GM23338 (cell line): ENCODE results near the gene MVP. TPM values are rescaled to one million over a fixed set of nuclear protein-coding genes. Genes with fewer than 3 reads are reported as not detected.

Experiments
- ATAC-seq: fragments of 200-7000 bp; cut with Tn5 transposase; 3 replicates; pipeline ENCODE4 v1.9.1; 2020
- DNase-seq: peaks from one replicate; pipeline ENCODE4 v3.0.0-alpha.2; 2015; ENCODE audit warnings: low spot score
- H2AFZ ChIP-seq: fragments of 200-600 bp; sonication (generic); 2 replicates; pipeline ENCODE4 v1.8.0; 2016; ENCODE audit warnings: antibody characterized with exemption, mild to moderate bottlenecking, moderate library complexity
- H3F3A ChIP-seq: fragments of 200-600 bp; sonication (generic); replicated peaks from 2 replicates; pipeline ENCODE4 v1.8.0; 2017; ENCODE audit warnings: antibody characterized with exemption, mixed run types, low read depth
- H3K27ac ChIP-seq: fragments of 200-600 bp; sonication (generic); 2 replicates; pipeline ENCODE4 v1.6.1; 2016; ENCODE audit warnings: low read depth
- H3K27me3 ChIP-seq: fragments of 200-600 bp; sonication (generic); 2 replicates; pipeline ENCODE4 v1.8.0; 2016; ENCODE audit warnings: mild to moderate bottlenecking, mixed run types, moderate library complexity; ENCODE audit not compliant: insufficient read depth
- H3K36me3 ChIP-seq: fragments of 200-600 bp; sonication (generic); 2 replicates; pipeline ENCODE4 v1.8.0; 2016; ENCODE audit warnings: mild to moderate bottlenecking; ENCODE audit not compliant: insufficient read depth
- H3K4me1 ChIP-seq: fragments of 200-600 bp; sonication (generic); 2 replicates; pipeline ENCODE4 v1.8.0; 2016; ENCODE audit warnings: mild to moderate bottlenecking, moderate library complexity; ENCODE audit not compliant: insufficient read depth
- H3K4me2 ChIP-seq: fragments of 200-600 bp; sonication (generic); 2 replicates; pipeline ENCODE4 v1.7.1; 2017; ENCODE audit warnings: mixed run types
- H3K4me3 ChIP-seq: fragments of 200-600 bp; sonication (generic); 2 replicates; pipeline ENCODE4 v1.6.1; 2016; ENCODE audit warnings: mixed run types
- H3K79me2 ChIP-seq: fragments of 200-600 bp; sonication (generic); replicated peaks from 2 replicates; pipeline ENCODE4 v1.8.0; 2017; ENCODE audit warnings: mild to moderate bottlenecking; ENCODE audit not compliant: insufficient read depth
- H3K9me2 ChIP-seq: fragments of 200-600 bp; sonication (generic); 2 replicates; pipeline ENCODE4 v1.8.0; 2017; ENCODE audit not compliant: insufficient read depth
- H4K20me1 ChIP-seq: fragments of 200-600 bp; sonication (generic); replicated peaks from 2 replicates; pipeline ENCODE4 v1.8.0; 2017; ENCODE audit warnings: mild to moderate bottlenecking; ENCODE audit not compliant: insufficient read depth
- H3K27ac Mint-ChIP-seq: 2 replicates; pipeline ENCODE4 v1.8.0; 2020; ENCODE audit warnings: inconsistent platforms, mild to moderate bottlenecking, moderate library complexity, mixed read lengths
- H3K27me3 Mint-ChIP-seq: 3 replicates; pipeline ENCODE4 v1.8.0; 2022; ENCODE audit warnings: low read depth, mild to moderate bottlenecking, moderate library complexity, mixed read lengths, inconsistent platforms; ENCODE audit not compliant: insufficient read depth, poor library complexity
- H3K36me3 Mint-ChIP-seq: 3 replicates; pipeline ENCODE4 v1.8.0; 2021; ENCODE audit warnings: low read depth, mild to moderate bottlenecking, inconsistent platforms, moderate library complexity, mixed read lengths
- H3K4me1 Mint-ChIP-seq: 3 replicates; pipeline ENCODE4 v1.8.0; 2020; ENCODE audit warnings: mild to moderate bottlenecking, inconsistent platforms, mixed read lengths
- H3K4me3 Mint-ChIP-seq: 3 replicates; pipeline ENCODE4 v1.8.0; 2021; ENCODE audit warnings: moderate library complexity, mild to moderate bottlenecking, inconsistent platforms, mixed read lengths
- H3K9me3 Mint-ChIP-seq: 3 replicates; pipeline ENCODE4 v1.8.0; 2020; ENCODE audit warnings: moderate library complexity, mild to moderate bottlenecking, inconsistent platforms, mixed read lengths
- CREB1 ChIP-seq: fragments of 250-450 bp; sonication (Bioruptor Pico); IDR thresholded peaks from 2 replicates; pipeline ENCODE4 v1.5.0; 2020; ENCODE audit warnings: low read depth, mild to moderate bottlenecking, moderate library complexity
- EZH2phosphoT487 ChIP-seq: fragments of 200-600 bp; sonication (generic); IDR thresholded peaks from one replicate; pipeline ENCODE4 v1.8.1; 2018; ENCODE audit warnings: antibody characterized with exemption; ENCODE audit not compliant: unreplicated experiment
- JUNB ChIP-seq: IDR thresholded peaks from one replicate; pipeline ENCODE4 v1.6.1; 2016; ENCODE audit warnings: antibody characterized with exemption; ENCODE audit not compliant: unreplicated experiment
- NANOG ChIP-seq: IDR thresholded peaks from 2 replicates; pipeline ENCODE4 v1.6.1; 2016; ENCODE audit warnings: antibody characterized with exemption, borderline replicate concordance
- POLR2AphosphoS5 ChIP-seq: IDR thresholded peaks from 2 replicates; pipeline ENCODE4 v1.6.1; 2016; ENCODE audit warnings: antibody characterized with exemption, low read depth
- REST ChIP-seq: IDR thresholded peaks from one replicate; pipeline ENCODE4 v1.6.1; 2018; ENCODE audit warnings: antibody characterized with exemption; ENCODE audit not compliant: unreplicated experiment
- ZNF114 ChIP-seq: fragments of 250-450 bp; sonication (Bioruptor Pico); IDR thresholded peaks from 2 replicates; pipeline ENCODE4 v1.5.0; 2020; ENCODE audit warnings: mild to moderate bottlenecking, moderate library complexity
- ZNF331 ChIP-seq: fragments of 250-450 bp; sonication (Bioruptor Pico); IDR thresholded peaks from 2 replicates; pipeline ENCODE4 v1.5.0; 2020; ENCODE audit warnings: low read depth, mild to moderate bottlenecking, moderate library complexity
- ZNF462 ChIP-seq: fragments of 250-450 bp; sonication (Bioruptor Pico); IDR thresholded peaks from 2 replicates; pipeline ENCODE4 v1.5.0; 2020; ENCODE audit warnings: mild to moderate bottlenecking, moderate library complexity
- polyA plus RNA-seq: library from polyadenylated mRNA; unstranded; fragments of >200 nt; fragmentation: Nextera tagmentation; extraction: Ambion mirVana; gene quantifications from 2 replicates; pipeline ENCODE4 v1.2.1, GENCODE V29; 2016
- total RNA-seq: library from RNA; depleted of rRNA; stranded (reverse); fragments of >200 nt; shearing (Covaris generic); gene quantifications from 2 replicates; pipeline ENCODE4 v1.2.3, GENCODE V29; 2014

The MVP gene
- total and polyA plus RNA-seq, 2 experiments from 2014 or later: 1.4 to 3.7 TPM

- no peak for ATAC-seq
- no peak for DNase-seq
- TF ChIP-seq ZNF462 (CRISPR knock-in tag) (no peak), CREB1 (no peak), REST (no peak), EZH2phosphoT487 (no peak), ZNF331 (CRISPR knock-in tag) (no peak), NANOG (no peak), JUNB (no peak), ZNF114 (CRISPR knock-in tag) (no peak), POLR2AphosphoS5 (no peak)
- Mint-ChIP-seq H3K9me3 (peaks cover 8% of the 10 kb centered on the region), H3K27ac (no peak overlapping the region), H3K27me3 (peaks cover 44% of the 10 kb centered on the region), H3K4me1 (peaks cover 56% of the 10 kb centered on the region), H3K36me3 (peaks cover 34% of the 10 kb centered on the region), H3K4me3 (peak overlapping the region; percentile 86)
- Histone ChIP-seq H3K9me2 (no peaks in the 10 kb centered on the region), H3K4me2 (peak overlapping the region; percentile 98), H4K20me1 (peaks cover 14% of the 10 kb centered on the region; the same call in 1 of the 2 replicates), H2AFZ (no peak overlapping the region; the same call in 1 of the 2 replicates), H3K4me3 (peak overlapping the region; percentile 100), H3K79me2 (peaks cover 29% of the 10 kb centered on the region), H3K27me3 (no peaks in the 10 kb centered on the region), H3K36me3 (peaks cover 11% of the 10 kb centered on the region), H3K27ac (no peak overlapping the region), H3K4me1 (peaks cover 67% of the 10 kb centered on the region), H3F3A (peaks cover 38% of the 10 kb centered on the region)
Observed at GRCh38 chr16:29812754-29813643, 7.3 kb upstream of the MVP start.
